WTC11 (cell line): ENCODE measurements around the gene SMIM38. TPM values are rescaled to one million over a fixed set of nuclear protein-coding genes. Genes with fewer than 3 reads are reported as not detected.

ENCODE experiments used
- ATAC-seq: fragments of 200-7000 bp; cut with Tn5 transposase; 2 replicates; pipeline ENCODE4 v1.10.0; 2021; ENCODE audit warnings: mild to moderate bottlenecking, moderate library complexity
- CTCF ChIA-PET: fragments of 300-600 bp; sonication (Branson Sonifier 250); formaldehyde crosslinking; loops from one replicate; lab custom pipeline; 2021; ENCODE audit warnings: antibody characterized with exemption; lab: Charles Lee
- POLR2A ChIA-PET: fragments of 350-600 bp; sonication (Branson Sonifier 250); formaldehyde crosslinking; loops from one replicate; lab custom pipeline; 2021; ENCODE audit warnings: antibody characterized with exemption; lab: Charles Lee
- DNase-seq: peaks from one replicate; pipeline ENCODE4 v3.0.0; 2021; ENCODE audit warnings: low spot score
- H3K27ac Mint-ChIP-seq: 2 replicates; pipeline ENCODE4 v1.8.0; 2021; ENCODE audit warnings: mixed read lengths
- H3K27me3 Mint-ChIP-seq: 2 replicates; pipeline ENCODE4 v1.8.0; 2021; ENCODE audit warnings: low read depth, mild to moderate bottlenecking, moderate library complexity, mixed read lengths
- H3K36me3 Mint-ChIP-seq: 2 replicates; pipeline ENCODE4 v1.8.0; 2021; ENCODE audit warnings: mixed read lengths
- H3K4me1 Mint-ChIP-seq: 2 replicates; pipeline ENCODE4 v1.8.0; 2022; ENCODE audit warnings: mixed read lengths
- H3K4me3 Mint-ChIP-seq: 2 replicates; pipeline ENCODE4 v1.8.0; 2021; ENCODE audit warnings: mild to moderate bottlenecking, moderate library complexity, mixed read lengths
- H3K9me3 Mint-ChIP-seq: 2 replicates; pipeline ENCODE4 v1.8.0; 2021; ENCODE audit warnings: mixed read lengths
- CREM ChIP-seq: sonication (generic); formaldehyde crosslinking; IDR thresholded peaks from 2 replicates; pipeline ENCODE4 v1.8.1; 2022; ENCODE audit warnings: mild to moderate bottlenecking, missing genetic modification reagents, moderate library complexity
- ELF4 ChIP-seq: sonication (generic); formaldehyde crosslinking; IDR thresholded peaks from 2 replicates; pipeline ENCODE4 v1.8.1; 2022; ENCODE audit warnings: low read depth, mild to moderate bottlenecking, moderate library complexity, missing genetic modification reagents
- JAZF1 ChIP-seq: fragments of 250-450 bp; sonication (Bioruptor Pico); IDR thresholded peaks from 2 replicates; pipeline ENCODE4 v1.9.0; 2021; ENCODE audit warnings: moderate library complexity, mild to moderate bottlenecking, inconsistent platforms
- NFYB ChIP-seq: sonication (generic); formaldehyde crosslinking; conservative IDR thresholded peaks from 2 replicates; pipeline ENCODE4 v1.8.0; 2022; ENCODE audit warnings: low read depth, missing genetic modification reagents
- RELA ChIP-seq: sonication (generic); formaldehyde crosslinking; IDR thresholded peaks from 2 replicates; pipeline ENCODE4 v1.8.1; 2022; ENCODE audit warnings: missing genetic modification reagents, mild to moderate bottlenecking, borderline replicate concordance
- SOX15 ChIP-seq: fragments of 250-450 bp; sonication (Bioruptor Pico); IDR thresholded peaks from 2 replicates; pipeline ENCODE4 v1.9.0; 2021; ENCODE audit warnings: mild to moderate bottlenecking
- TCF7 ChIP-seq: sonication (generic); formaldehyde crosslinking; IDR thresholded peaks from 2 replicates; pipeline ENCODE4 v1.8.0; 2022; ENCODE audit warnings: mild to moderate bottlenecking, low read depth, missing genetic modification reagents, moderate library complexity
- TEAD1 ChIP-seq: sonication (generic); formaldehyde crosslinking; IDR thresholded peaks from 2 replicates; pipeline ENCODE4 v1.8.0; 2022; ENCODE audit warnings: mild to moderate bottlenecking, missing genetic modification reagents
- ZNF396 ChIP-seq: fragments of 250-450 bp; sonication (Bioruptor Pico); IDR thresholded peaks from 2 replicates; pipeline ENCODE4 v1.8.0; 2021; ENCODE audit warnings: mild to moderate bottlenecking, moderate library complexity, borderline replicate concordance
- ZNF423 ChIP-seq: fragments of 250-450 bp; sonication (Bioruptor Pico); IDR thresholded peaks from 2 replicates; pipeline ENCODE4 v2.1.2; 2022; ENCODE audit warnings: mild to moderate bottlenecking, moderate library complexity
- ZNF671 ChIP-seq: fragments of 250-450 bp; sonication (Bioruptor Pico); IDR thresholded peaks from 2 replicates; pipeline ENCODE4 v1.8.0; 2021; ENCODE audit warnings: mild to moderate bottlenecking
- total RNA-seq: library from RNA; stranded (reverse); gene quantifications from 3 replicates; pipeline ENCODE4 v1.2.3, GENCODE V29; 2021
- TF ChIP-seq, protein P1 (sequence below): sonication (generic); formaldehyde crosslinking; IDR thresholded peaks from 2 replicates; pipeline ENCODE4 v1.8.0; 2022; ENCODE audit warnings: missing genetic modification reagents
- TF ChIP-seq, protein P2 (sequence below): sonication (generic); formaldehyde crosslinking; IDR thresholded peaks from 2 replicates; pipeline ENCODE4 v1.8.1; 2022; ENCODE audit warnings: mild to moderate bottlenecking, missing genetic modification reagents, moderate library complexity, borderline replicate concordance
- TF ChIP-seq, protein P3 (sequence below): fragments of 250-450 bp; sonication (Bioruptor Pico); IDR thresholded peaks from 2 replicates; pipeline ENCODE4 v1.9.0; 2021; ENCODE audit warnings: moderate library complexity, mild to moderate bottlenecking, inconsistent platforms, borderline replicate concordance
- TF ChIP-seq, protein P4 (sequence below): fragments of 250-450 bp; sonication (Bioruptor Pico); conservative IDR thresholded peaks from 2 replicates; pipeline ENCODE4 v1.9.0; 2021; ENCODE audit warnings: mild to moderate bottlenecking
- TF ChIP-seq, protein P5 (sequence below): sonication (generic); formaldehyde crosslinking; IDR thresholded peaks from 2 replicates; pipeline ENCODE4 v1.8.1; 2023; ENCODE audit warnings: mild to moderate bottlenecking, missing genetic modification reagents
- TF ChIP-seq, protein P6 (sequence below): sonication (generic); formaldehyde crosslinking; IDR thresholded peaks from 2 replicates; pipeline ENCODE4 v1.8.0; 2023; ENCODE audit warnings: missing genetic modification reagents
- TF ChIP-seq, protein P7 (sequence below): sonication (generic); formaldehyde crosslinking; IDR thresholded peaks from 2 replicates; pipeline ENCODE4 v1.8.1; 2023; ENCODE audit warnings: mild to moderate bottlenecking, missing genetic modification reagents
- TF ChIP-seq, protein P8 (sequence below): fragments of 250-450 bp; sonication (Bioruptor Pico); IDR thresholded peaks from 2 replicates; pipeline ENCODE4 v1.9.0; 2021; ENCODE audit warnings: mild to moderate bottlenecking, borderline replicate concordance

Gene SMIM38
- total RNA-seq, 1 experiment from 2014 or later: 0.39 TPM

DNA sequence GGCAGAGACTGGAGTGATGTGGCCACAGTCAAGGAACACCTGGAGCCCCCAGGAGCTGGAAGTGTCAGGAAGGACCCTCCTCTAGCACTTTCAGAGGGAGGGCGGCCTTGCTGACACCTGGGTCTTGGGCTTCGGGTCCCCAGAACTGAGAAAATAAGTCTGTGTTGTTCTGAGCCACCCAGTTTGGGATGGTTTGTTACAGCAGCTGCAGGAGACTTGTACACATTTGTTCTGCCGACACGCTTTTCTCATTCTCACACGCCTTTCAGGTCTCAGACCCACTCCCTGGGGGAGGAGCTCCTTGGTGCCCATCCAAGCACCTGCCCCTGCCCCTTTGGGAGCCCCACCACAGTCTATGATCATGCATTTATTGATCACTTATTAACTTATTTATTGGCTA lies 47.2 kb upstream of the SMIM38 start:
- ATAC-seq (no peak), DNase-seq (no peak)
- Mint-ChIP-seq H3K9me3 (peaks cover 34% of the 10 kb centered on the region), H3K27me3 (peaks cover 3% of the 10 kb centered on the region), H3K4me1 (no peaks in the 10 kb centered on the region), H3K27ac (no peak overlapping the region), H3K36me3 (peaks cover 26% of the 10 kb centered on the region), H3K4me3 (no peak overlapping the region)
- ChIA-PET CTCF (interaction anchor here (1.7 kb wide), 1 partner anchor 22 kb away, joined by 5 read pairs; no protein-coding TSS in a partner anchor), POLR2A (no interaction called here)
- TF ChIP-seq ZNF396 (CRISPR knock-in tag) (no peak), CREM (CRISPR knock-in tag) (no peak), ELF4 (CRISPR knock-in tag) (no peak), TCF7 (CRISPR knock-in tag) (no peak), ZNF423 (CRISPR knock-in tag) (no peak), ZNF671 (CRISPR knock-in tag) (no peak), NFYB (CRISPR knock-in tag) (no peak), SOX15 (CRISPR knock-in tag) (no peak), JAZF1 (CRISPR knock-in tag) (no peak), TEAD1 (CRISPR knock-in tag) (no peak), RELA (CRISPR knock-in tag) (no peak)
- TF ChIP-seq, protein P1, sequence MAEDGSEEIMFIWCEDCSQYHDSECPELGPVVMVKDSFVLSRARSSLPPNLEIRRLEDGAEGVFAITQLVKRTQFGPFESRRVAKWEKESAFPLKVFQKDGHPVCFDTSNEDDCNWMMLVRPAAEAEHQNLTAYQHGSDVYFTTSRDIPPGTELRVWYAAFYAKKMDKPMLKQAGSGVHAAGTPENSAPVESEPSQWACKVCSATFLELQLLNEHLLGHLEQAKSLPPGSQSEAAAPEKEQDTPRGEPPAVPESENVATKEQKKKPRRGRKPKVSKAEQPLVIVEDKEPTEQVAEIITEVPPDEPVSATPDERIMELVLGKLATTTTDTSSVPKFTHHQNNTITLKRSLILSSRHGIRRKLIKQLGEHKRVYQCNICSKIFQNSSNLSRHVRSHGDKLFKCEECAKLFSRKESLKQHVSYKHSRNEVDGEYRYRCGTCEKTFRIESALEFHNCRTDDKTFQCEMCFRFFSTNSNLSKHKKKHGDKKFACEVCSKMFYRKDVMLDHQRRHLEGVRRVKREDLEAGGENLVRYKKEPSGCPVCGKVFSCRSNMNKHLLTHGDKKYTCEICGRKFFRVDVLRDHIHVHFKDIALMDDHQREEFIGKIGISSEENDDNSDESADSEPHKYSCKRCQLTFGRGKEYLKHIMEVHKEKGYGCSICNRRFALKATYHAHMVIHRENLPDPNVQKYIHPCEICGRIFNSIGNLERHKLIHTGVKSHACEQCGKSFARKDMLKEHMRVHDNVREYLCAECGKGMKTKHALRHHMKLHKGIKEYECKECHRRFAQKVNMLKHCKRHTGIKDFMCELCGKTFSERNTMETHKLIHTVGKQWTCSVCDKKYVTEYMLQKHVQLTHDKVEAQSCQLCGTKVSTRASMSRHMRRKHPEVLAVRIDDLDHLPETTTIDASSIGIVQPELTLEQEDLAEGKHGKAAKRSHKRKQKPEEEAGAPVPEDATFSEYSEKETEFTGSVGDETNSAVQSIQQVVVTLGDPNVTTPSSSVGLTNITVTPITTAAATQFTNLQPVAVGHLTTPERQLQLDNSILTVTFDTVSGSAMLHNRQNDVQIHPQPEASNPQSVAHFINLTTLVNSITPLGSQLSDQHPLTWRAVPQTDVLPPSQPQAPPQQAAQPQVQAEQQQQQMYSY (CRISPR knock-in tag): no peak
- TF ChIP-seq, protein P2, sequence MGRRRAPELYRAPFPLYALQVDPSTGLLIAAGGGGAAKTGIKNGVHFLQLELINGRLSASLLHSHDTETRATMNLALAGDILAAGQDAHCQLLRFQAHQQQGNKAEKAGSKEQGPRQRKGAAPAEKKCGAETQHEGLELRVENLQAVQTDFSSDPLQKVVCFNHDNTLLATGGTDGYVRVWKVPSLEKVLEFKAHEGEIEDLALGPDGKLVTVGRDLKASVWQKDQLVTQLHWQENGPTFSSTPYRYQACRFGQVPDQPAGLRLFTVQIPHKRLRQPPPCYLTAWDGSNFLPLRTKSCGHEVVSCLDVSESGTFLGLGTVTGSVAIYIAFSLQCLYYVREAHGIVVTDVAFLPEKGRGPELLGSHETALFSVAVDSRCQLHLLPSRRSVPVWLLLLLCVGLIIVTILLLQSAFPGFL (CRISPR knock-in tag): no peak
- TF ChIP-seq, protein P3, sequence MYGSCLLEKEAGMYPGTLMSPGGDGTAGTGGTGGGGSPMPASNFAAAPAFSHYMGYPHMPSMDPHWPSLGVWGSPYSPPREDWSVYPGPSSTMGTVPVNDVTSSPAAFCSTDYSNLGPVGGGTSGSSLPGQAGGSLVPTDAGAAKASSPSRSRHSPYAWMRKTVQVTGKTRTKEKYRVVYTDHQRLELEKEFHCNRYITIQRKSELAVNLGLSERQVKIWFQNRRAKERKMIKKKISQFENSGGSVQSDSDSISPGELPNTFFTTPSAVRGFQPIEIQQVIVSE (CRISPR knock-in tag): no peak
- TF ChIP-seq, protein P4, sequence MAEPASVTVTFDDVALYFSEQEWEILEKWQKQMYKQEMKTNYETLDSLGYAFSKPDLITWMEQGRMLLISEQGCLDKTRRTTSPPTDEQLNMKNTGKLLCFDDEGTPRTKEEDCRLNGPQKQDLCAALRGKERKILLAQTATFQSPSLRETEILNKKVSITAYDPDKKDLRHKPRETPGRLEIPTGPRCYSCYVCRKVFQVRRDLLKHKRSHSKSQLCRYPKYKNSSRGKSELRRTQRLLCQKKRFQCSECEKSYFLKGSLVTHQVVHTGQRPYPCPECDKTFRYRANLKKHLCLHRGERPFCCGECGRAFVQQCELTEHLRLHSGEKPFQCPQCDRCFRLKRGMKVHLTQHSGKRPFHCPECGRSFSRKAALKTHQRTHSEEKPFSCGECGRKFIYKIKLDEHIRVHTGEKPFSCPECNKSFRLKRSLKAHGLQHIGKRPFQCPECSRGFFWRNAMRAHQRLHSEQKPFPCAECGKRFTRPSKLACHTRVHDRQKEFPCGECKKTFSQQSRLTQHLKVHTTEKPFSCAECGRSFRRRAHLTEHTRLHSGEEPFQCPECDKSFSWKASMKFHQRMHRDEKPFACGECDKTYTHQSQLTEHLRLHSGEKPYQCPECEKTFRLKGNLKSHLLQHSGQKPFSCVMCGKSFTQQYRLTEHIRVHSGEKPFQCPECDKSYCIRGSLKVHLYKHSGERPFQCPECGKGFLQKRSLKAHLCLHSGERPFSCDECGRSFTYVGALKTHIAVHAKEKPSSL (CRISPR knock-in tag): no peak
- TF ChIP-seq, protein P5, sequence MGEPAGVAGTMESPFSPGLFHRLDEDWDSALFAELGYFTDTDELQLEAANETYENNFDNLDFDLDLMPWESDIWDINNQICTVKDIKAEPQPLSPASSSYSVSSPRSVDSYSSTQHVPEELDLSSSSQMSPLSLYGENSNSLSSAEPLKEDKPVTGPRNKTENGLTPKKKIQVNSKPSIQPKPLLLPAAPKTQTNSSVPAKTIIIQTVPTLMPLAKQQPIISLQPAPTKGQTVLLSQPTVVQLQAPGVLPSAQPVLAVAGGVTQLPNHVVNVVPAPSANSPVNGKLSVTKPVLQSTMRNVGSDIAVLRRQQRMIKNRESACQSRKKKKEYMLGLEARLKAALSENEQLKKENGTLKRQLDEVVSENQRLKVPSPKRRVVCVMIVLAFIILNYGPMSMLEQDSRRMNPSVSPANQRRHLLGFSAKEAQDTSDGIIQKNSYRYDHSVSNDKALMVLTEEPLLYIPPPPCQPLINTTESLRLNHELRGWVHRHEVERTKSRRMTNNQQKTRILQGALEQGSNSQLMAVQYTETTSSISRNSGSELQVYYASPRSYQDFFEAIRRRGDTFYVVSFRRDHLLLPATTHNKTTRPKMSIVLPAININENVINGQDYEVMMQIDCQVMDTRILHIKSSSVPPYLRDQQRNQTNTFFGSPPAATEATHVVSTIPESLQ (CRISPR knock-in tag): no peak
- TF ChIP-seq, protein P6, sequence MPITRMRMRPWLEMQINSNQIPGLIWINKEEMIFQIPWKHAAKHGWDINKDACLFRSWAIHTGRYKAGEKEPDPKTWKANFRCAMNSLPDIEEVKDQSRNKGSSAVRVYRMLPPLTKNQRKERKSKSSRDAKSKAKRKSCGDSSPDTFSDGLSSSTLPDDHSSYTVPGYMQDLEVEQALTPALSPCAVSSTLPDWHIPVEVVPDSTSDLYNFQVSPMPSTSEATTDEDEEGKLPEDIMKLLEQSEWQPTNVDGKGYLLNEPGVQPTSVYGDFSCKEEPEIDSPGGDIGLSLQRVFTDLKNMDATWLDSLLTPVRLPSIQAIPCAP (CRISPR knock-in tag): no peak
- TF ChIP-seq, protein P7, sequence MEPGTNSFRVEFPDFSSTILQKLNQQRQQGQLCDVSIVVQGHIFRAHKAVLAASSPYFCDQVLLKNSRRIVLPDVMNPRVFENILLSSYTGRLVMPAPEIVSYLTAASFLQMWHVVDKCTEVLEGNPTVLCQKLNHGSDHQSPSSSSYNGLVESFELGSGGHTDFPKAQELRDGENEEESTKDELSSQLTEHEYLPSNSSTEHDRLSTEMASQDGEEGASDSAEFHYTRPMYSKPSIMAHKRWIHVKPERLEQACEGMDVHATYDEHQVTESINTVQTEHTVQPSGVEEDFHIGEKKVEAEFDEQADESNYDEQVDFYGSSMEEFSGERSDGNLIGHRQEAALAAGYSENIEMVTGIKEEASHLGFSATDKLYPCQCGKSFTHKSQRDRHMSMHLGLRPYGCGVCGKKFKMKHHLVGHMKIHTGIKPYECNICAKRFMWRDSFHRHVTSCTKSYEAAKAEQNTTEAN (CRISPR knock-in tag): no peak
- TF ChIP-seq, protein P8, sequence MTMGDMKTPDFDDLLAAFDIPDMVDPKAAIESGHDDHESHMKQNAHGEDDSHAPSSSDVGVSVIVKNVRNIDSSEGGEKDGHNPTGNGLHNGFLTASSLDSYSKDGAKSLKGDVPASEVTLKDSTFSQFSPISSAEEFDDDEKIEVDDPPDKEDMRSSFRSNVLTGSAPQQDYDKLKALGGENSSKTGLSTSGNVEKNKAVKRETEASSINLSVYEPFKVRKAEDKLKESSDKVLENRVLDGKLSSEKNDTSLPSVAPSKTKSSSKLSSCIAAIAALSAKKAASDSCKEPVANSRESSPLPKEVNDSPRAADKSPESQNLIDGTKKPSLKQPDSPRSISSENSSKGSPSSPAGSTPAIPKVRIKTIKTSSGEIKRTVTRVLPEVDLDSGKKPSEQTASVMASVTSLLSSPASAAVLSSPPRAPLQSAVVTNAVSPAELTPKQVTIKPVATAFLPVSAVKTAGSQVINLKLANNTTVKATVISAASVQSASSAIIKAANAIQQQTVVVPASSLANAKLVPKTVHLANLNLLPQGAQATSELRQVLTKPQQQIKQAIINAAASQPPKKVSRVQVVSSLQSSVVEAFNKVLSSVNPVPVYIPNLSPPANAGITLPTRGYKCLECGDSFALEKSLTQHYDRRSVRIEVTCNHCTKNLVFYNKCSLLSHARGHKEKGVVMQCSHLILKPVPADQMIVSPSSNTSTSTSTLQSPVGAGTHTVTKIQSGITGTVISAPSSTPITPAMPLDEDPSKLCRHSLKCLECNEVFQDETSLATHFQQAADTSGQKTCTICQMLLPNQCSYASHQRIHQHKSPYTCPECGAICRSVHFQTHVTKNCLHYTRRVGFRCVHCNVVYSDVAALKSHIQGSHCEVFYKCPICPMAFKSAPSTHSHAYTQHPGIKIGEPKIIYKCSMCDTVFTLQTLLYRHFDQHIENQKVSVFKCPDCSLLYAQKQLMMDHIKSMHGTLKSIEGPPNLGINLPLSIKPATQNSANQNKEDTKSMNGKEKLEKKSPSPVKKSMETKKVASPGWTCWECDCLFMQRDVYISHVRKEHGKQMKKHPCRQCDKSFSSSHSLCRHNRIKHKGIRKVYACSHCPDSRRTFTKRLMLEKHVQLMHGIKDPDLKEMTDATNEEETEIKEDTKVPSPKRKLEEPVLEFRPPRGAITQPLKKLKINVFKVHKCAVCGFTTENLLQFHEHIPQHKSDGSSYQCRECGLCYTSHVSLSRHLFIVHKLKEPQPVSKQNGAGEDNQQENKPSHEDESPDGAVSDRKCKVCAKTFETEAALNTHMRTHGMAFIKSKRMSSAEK: no peak
